ENCODE measurements around the gene DAB2IP. TPM values are rescaled to one million over a fixed set of nuclear protein-coding genes. Genes with fewer than 3 reads are reported as not detected.

The DAB2IP gene
- total RNA-seq, result 10.7 and 11.2 TPM in 2 replicates

DNA sequence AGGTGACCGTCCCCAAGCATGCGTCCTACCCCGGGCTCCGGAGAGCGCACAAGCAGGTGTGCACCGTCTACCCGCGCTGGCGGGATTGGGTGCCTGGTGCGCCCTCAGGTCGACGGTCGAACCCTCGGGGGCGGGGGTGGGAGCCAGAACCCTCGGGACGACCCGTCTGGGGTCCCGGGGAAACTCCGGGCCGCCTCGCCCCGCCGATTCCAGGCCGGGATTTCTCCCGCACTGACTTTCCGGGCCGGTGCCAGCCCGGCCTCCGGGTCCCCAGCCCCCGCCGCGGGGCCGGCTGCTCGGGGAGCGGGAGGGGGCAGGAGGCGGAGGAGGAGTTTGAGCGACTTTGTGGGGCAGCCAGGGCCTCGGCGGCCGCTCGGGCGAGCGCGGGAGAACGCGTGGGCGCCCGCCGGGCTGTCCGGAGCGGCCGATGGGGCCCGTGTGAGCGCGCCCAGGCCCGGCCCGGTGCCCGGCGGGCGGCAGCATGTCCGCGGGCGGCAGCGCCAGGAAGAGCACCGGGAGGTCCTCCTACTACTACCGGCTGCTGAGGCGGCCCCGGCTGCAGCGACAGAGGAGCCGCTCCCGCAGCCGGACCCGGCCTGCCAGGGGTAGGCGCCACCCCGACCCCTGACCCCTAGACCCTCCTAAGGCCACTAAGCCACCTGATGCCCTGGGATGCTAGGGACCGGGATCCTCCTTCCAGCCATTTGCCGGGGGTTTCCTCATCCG lies at the start of gene DAB2IP:
Gene DAB2IP (plus strand): TSS at position 340 of the 726 bp plus-strand sequence. CDS start 142 bp downstream, at position 482.

Other genes with a start within 250 kb of the DAB2IP start
- not detected in 2 replicates for gene GGTA1, start 151.8 kb upstream of the DAB2IP start, total RNA-seq

All from myometrial cell (primary cell).